KMS-11 (cell line): ENCODE data around the gene AFM.

ENCODE experiments used
- H2AFZ ChIP-seq: fragments of 200-600 bp; sonication (generic); 2 replicates; pipeline ENCODE4 v1.6.1; 2016; ENCODE audit warnings: antibody characterized with exemption, mixed run types, low read depth
- H3K27ac ChIP-seq: fragments of 200-600 bp; sonication (generic); 2 replicates; pipeline ENCODE4 v1.6.1; 2016; ENCODE audit warnings: mild to moderate bottlenecking, mixed run types
- H3K27me3 ChIP-seq: fragments of 200-600 bp; sonication (generic); 2 replicates; pipeline ENCODE4 v1.6.1; 2017; ENCODE audit warnings: mild to moderate bottlenecking, low read depth, mixed run types, moderate library complexity; ENCODE audit not compliant: insufficient read depth
- H3K36me3 ChIP-seq: fragments of 200-600 bp; sonication (generic); 2 replicates; pipeline ENCODE4 v1.6.1; 2017; ENCODE audit warnings: mild to moderate bottlenecking, mixed run types; ENCODE audit not compliant: insufficient read depth
- H3K4me1 ChIP-seq: fragments of 200-600 bp; sonication (generic); 2 replicates; pipeline ENCODE4 v1.6.1; 2016; ENCODE audit warnings: mild to moderate bottlenecking, low read depth, mixed run types; ENCODE audit not compliant: poor library complexity, severe bottlenecking
- H3K4me2 ChIP-seq: fragments of 200-600 bp; sonication (generic); 2 replicates; pipeline ENCODE4 v1.7.0; 2016; ENCODE audit warnings: mild to moderate bottlenecking, mixed run types
- H3K4me3 ChIP-seq: fragments of 200-600 bp; sonication (generic); IDR thresholded peaks from 2 replicates; pipeline ENCODE4 v1.6.1; 2017; ENCODE audit warnings: low read depth, low read length, mixed read lengths; ENCODE audit not compliant: insufficient read depth
- H3K79me2 ChIP-seq: fragments of 200-600 bp; sonication (generic); 2 replicates; pipeline ENCODE4 v1.6.1; 2016; ENCODE audit warnings: low read depth, mixed run types; ENCODE audit not compliant: insufficient read depth
- H3K9ac ChIP-seq: fragments of 200-600 bp; sonication (generic); 2 replicates; pipeline ENCODE4 v1.6.1; 2016; ENCODE audit warnings: mild to moderate bottlenecking, mixed run types
- H4K20me1 ChIP-seq: fragments of 200-600 bp; sonication (generic); 2 replicates; pipeline ENCODE4 v1.6.1; 2016; ENCODE audit warnings: mild to moderate bottlenecking, mixed run types; ENCODE audit not compliant: insufficient read depth
- CTCF ChIP-seq: fragments of 200-600 bp; sonication (generic); conservative IDR thresholded peaks from 2 replicates; pipeline ENCODE4 v1.6.1; 2017; ENCODE audit warnings: low read depth, mild to moderate bottlenecking, antibody characterized with exemption, low read length, moderate library complexity, mixed read lengths

The AFM gene

GRCh38 chr4:73454920-73455319 is 26.6 kb upstream of the AFM start:
- no peak for TF ChIP-seq CTCF

DNA sequence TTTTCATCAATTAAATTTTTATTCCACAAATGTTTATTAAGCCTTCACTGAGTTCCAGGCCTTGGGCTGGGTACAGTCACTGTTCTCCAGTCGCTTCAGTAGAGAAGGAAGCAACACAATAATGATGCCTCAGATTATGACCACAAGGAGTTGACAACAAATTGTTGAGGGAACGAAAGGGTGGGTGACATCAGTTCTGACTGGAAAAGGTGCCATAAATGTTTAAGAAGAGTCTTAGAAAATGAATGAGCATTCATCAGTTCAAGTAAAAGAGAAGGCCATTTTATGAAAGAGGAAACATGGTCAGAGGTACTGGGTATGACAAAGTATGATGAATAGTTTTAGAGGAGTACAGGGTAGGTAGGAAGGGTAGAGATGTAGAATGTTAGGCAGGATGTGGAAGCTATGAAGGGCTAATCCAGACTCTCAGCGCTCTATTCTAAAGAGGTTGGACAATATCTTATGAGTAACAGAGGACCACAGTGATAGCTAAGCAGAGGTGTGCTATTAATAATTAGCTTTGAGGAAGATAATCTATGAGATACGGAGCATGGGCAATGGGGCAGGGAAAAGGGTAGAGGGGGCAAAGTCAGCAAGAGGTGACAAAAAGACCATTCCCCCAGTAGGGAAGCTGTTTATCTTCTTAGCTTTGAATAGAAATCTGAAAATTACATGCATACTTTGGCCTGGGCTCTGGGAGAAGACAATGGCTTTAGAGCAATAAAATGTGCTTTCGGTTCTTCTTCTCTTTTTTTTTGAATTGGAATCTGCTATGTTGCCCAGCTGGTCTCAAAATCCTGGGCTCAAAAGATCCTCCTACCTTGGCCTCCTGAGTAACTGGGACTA is 25.1 kb upstream of the AFM start:
- Histone ChIP-seq H3K79me2 (no peaks in the 10 kb centered on the region), H3K27ac (no peak overlapping the region), H3K27me3 (no peaks in the 10 kb centered on the region), H3K4me1 (no peaks in the 10 kb centered on the region), H3K9ac (no peak overlapping the region), H2AFZ (no peak overlapping the region), H3K4me2 (no peak overlapping the region), H3K4me3 (no peak overlapping the region), H4K20me1 (no peaks in the 10 kb centered on the region), H3K36me3 (no peaks in the 10 kb centered on the region)
- TF ChIP-seq CTCF, result no peak

More at GRCh38 chr4:73454920-73455319, 26.6 kb upstream of the AFM start:
- no peak overlapping the region for H3K4me3 ChIP-seq
- no peaks in the 10 kb centered on the region for H4K20me1 ChIP-seq
- H3K27ac ChIP-seq, result no peak overlapping the region
- H2AFZ ChIP-seq, result no peak overlapping the region
- no peaks in the 10 kb centered on the region for H3K27me3 ChIP-seq
- H3K36me3 ChIP-seq, result no peaks in the 10 kb centered on the region
- no peak overlapping the region for H3K4me2 ChIP-seq
- H3K79me2 ChIP-seq, result no peaks in the 10 kb centered on the region
- no peaks in the 10 kb centered on the region for H3K4me1 ChIP-seq
- H3K9ac ChIP-seq, result no peak overlapping the region

DNA sequence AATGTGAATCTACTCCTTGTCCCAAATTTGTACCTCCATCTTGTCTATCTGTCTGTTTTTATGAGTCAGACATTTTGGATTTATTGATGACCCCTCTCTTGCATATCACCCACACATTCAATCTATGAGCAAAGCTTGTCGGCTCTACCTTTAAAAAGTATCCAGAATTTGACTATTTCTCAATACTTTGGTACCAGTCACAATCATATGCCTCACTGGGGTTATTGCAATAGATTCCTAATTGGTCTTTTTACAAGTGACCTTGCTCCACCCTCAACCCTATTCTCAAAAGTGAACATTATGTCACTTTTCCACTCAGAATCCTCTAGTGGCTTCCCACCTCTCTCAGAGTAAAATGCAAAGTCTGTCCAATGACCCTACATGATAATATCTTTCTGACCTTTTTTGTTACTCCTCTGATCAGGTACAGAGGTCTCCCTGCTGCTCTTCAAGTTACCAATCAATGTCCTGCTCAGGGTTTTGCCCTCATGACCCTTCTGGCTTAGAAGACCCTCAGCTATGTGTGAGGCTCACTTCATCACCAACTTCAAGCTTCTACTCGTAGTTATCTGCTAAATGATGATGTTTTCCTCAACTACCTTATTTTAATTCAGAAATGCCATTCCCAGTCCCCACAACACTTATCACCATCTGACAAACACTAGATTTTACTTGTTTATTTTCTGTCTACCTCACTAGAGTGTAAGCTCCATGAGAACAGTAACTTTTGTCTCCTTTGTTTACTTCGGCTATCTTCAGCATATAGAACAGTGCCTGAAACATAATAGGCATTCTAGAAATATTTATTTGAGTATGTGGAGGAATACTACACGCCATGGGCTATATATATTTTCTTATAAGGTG is 23.1 kb upstream of the AFM start:
- no peak overlapping the region for H3K9ac ChIP-seq
- TF ChIP-seq CTCF, result no peak
- no peak overlapping the region for H3K27ac ChIP-seq
- H2AFZ ChIP-seq, result no peak overlapping the region
- no peaks in the 10 kb centered on the region for H4K20me1 ChIP-seq
- H3K4me3 ChIP-seq, result no peak overlapping the region
- H3K79me2 ChIP-seq, result no peaks in the 10 kb centered on the region
- no peaks in the 10 kb centered on the region for H3K36me3 ChIP-seq
- H3K27me3 ChIP-seq, result no peaks in the 10 kb centered on the region
- H3K4me2 ChIP-seq, result no peak overlapping the region
- no peaks in the 10 kb centered on the region for H3K4me1 ChIP-seq

- no peaks in the 10 kb centered on the region for H4K20me1 ChIP-seq
- no peak overlapping the region for H2AFZ ChIP-seq
- no peak overlapping the region for H3K9ac ChIP-seq
- H3K36me3 ChIP-seq, result no peaks in the 10 kb centered on the region
- H3K27me3 ChIP-seq, result no peaks in the 10 kb centered on the region
- no peak overlapping the region for H3K27ac ChIP-seq
- no peak for TF ChIP-seq CTCF
- H3K79me2 ChIP-seq, result no peaks in the 10 kb centered on the region
- H3K4me3 ChIP-seq, result no peak overlapping the region
- H3K4me1 ChIP-seq, result no peaks in the 10 kb centered on the region
- no peak overlapping the region for H3K4me2 ChIP-seq
Measured at GRCh38 chr4:73459048-73459421, 22.5 kb upstream of the AFM start.
